Prostate gland (tissue), 2 donors: ENCODE measurements around the gene REST. TPM values are rescaled to one million over a fixed set of nuclear protein-coding genes. Genes with fewer than 3 reads are reported as not detected.

Experiments
- DNase-seq: peaks from one replicate; pipeline ENCODE4 v3.0.0-alpha.2; 2019; ENCODE audit warnings: low spot score
- H3K27ac ChIP-seq, 2 donors: fragments of 200-600 bp; sonication (generic); 2 replicates each; pipeline ENCODE4 v1.5.1; 2017 to 2019
- H3K27me3 ChIP-seq: fragments of 200-600 bp; sonication (generic); replicated peaks from 2 replicates; pipeline ENCODE4 v1.5.1; 2019; ENCODE audit not compliant: insufficient read depth
- H3K36me3 ChIP-seq, 2 donors: fragments of 200-600 bp; sonication (generic); 1 replicate in 1 of 2; 2 replicates in 1 of 2; pipeline versions ENCODE4 v1.5.1 to v1.8.1; 2017 to 2019
- H3K4me1 ChIP-seq: fragments of 200-600 bp; sonication (generic); replicated peaks from 2 replicates; pipeline ENCODE4 v1.5.1; 2019
- H3K4me3 ChIP-seq, 2 donors: fragments of 200-600 bp; sonication (generic); 2 replicates each; pipeline ENCODE4 v1.5.1; 2017 to 2019
- H3K9me3 ChIP-seq: fragments of 200-600 bp; sonication (generic); 2 replicates; pipeline ENCODE4 v1.5.1; 2017
- CTCF ChIP-seq, 4 experiments: fragments of 200-600 bp in 2 of 4; fragments of 450-650 bp in 2 of 4; sonication (generic) in 2 of 4; IDR thresholded peaks; 1 replicate in 3 of 4; 2 replicates in 1 of 4; pipeline ENCODE4 v1.5.1; 2016 to 2019; ENCODE audit warnings: antibody characterized with exemption in 4 of 4, mild to moderate bottlenecking in 2 of 4, moderate library complexity in 2 of 4
- POLR2A ChIP-seq: fragments of 450-650 bp; IDR thresholded peaks from one replicate; pipeline ENCODE4 v1.6.1; 2016; ENCODE audit warnings: antibody characterized with exemption, mild to moderate bottlenecking
- POLR2AphosphoS5 ChIP-seq: sonication (generic); formaldehyde crosslinking; IDR thresholded peaks from one replicate; pipeline ENCODE4 v1.6.1; 2017; ENCODE audit warnings: antibody characterized with exemption
- WGBS: methylation state at CpG from one replicate; pipeline ENCODE4 v1.1.5; 2018; 5-methylcytosine and 5-hydroxymethylcytosine counted together
- intact Hi-C: fragments of 100-400 bp; cut with DNase I; formaldehyde crosslinking; loops from one replicate; pipeline ENCODE4 v1.14.2; 2022
- total RNA-seq, 2 donors: library from RNA; depleted of rRNA; stranded (reverse); fragments of >200 nt; gene quantifications; one replicate each; pipeline ENCODE4 v1.1.0, GENCODE V29; 2016

REST gene
- total RNA-seq, 2 donors from 2014 or later, result 38.0 to 50.8 TPM

DNA sequence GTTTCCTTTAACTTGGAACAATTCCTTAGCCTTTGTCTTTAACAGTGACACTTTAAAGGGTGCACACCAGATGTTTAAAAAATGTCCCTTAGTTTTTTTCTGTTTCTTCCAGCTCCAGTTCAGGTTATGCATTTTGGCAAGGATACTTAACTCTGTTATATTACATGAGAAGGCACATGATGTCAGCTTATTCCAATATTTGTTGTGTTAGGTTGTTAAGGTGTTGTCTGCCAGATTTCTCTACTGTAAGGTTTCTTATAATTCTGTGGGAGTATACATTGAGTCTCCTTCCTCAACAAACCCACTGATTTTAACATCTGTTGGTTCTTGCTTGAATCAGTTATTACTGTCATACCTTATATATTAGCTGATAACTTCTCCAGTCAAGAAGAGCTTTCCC is 33.3 kb downstream of the REST start:
- TF ChIP-seq CTCF (IDR thresholded peaks at IDR 0.05) (no peak), POLR2AphosphoS5 (no peak), POLR2A (no peak)

DNA sequence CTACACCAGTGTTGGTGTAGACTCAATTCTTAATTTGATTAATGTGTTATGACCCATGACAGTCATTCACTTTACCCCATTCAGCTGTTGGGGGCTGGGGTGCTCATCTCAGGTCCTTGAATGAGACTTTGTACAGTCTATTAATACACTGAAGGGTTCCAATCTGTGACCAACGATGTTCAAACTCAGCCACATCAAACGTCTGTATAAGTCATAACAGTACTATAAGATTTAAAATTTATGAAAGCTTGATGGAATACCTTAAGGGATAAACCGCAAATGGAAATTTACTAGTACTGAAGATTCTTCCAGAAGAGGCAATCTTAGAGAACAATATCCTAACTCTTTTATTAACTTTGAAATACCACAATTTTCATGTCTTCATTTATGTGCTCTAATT is 33.7 kb downstream of the REST start:
- 80% methylated on average over 3 of the region's 3 CpGs for WGBS

More for the DNA sequence above, 33.3 kb downstream of the REST start:
- H3K9me3 ChIP-seq, result no peaks in the 10 kb centered on the region
- H3K4me3 ChIP-seq, result no peak overlapping the region
- DNase-seq, result no peak
- H3K27ac ChIP-seq, result no peak overlapping the region
- H3K27me3 ChIP-seq, result no peaks in the 10 kb centered on the region
- intact Hi-C loops, result no loop called here
- H3K4me1 ChIP-seq, result no peaks in the 10 kb centered on the region
- H3K36me3 ChIP-seq, result no peaks in the 10 kb centered on the region

DNA sequence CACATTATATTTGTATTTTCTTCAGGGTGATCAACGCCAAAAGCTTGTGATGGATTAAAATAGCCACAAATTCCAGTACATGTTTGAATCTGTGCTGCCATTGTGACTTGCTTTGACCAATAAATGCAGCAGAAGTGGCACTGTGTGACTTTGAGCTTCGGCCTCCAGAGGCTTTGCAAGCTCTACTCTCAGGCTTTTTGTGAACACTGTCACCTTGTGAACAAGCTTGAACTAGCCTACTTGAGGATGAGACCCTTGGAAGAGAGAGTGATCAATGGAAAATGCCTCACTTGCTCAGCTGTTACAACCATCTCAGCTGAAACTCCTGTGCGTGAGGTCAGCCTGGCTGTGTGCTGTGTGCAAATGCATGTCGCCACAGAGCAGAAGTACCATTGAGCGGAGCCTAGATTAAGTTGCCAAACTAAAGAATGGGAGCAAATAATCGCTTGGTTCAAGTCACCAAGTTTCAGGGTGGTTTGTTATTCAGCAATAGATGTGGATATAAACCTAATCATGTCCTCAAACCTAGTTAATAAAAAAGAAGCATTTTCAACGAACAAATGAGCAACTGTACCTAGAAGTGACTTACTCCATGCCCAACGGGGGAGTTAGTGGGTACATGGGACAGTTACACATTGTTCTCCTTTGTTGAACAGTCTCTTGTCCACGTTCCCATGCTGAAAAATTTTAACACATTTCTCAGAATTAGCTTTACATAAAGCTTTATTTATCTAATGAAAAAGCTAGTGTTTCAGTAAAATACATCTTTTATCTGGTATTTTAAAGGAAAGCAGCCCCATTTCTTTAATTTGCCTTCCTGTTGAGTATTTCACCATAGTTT is 46.2 kb downstream of the REST start:
- TF ChIP-seq CTCF (IDR thresholded peaks at IDR 0.05), result no peak
- TF ChIP-seq POLR2AphosphoS5, result no peak
- TF ChIP-seq POLR2A, result no peak
- Histone ChIP-seq H3K4me1 (no peaks in the 10 kb centered on the region), H3K27ac (no peak overlapping the region), H3K36me3 (no peaks in the 10 kb centered on the region), H3K4me3 (no peak overlapping the region), H3K27me3 (no peaks in the 10 kb centered on the region), H3K9me3 (no peaks in the 10 kb centered on the region)
- WGBS, result 75% methylated on average over 9 of the region's 9 CpGs
- intact Hi-C loops, result no loop called here
- DNase-seq, result no peak

More for the DNA sequence above, 33.7 kb downstream of the REST start:
- H3K9me3 ChIP-seq, result no peaks in the 10 kb centered on the region
- H3K4me3 ChIP-seq, result no peak overlapping the region
- no peaks in the 10 kb centered on the region for H3K4me1 ChIP-seq
- intact Hi-C loops, result no loop called here
- H3K36me3 ChIP-seq, result no peaks in the 10 kb centered on the region
- no peak for DNase-seq
- TF ChIP-seq POLR2AphosphoS5 (no peak), CTCF (IDR thresholded peaks at IDR 0.05) (no peak), POLR2A (no peak)
- H3K27ac ChIP-seq, result no peak overlapping the region
- H3K27me3 ChIP-seq, result no peaks in the 10 kb centered on the region

- WGBS, result 8% methylated on average over 7 of the region's 7 CpGs
- intact Hi-C loops, result no loop called here
- no peak for TF ChIP-seq POLR2A
- no peak for TF ChIP-seq CTCF (IDR thresholded peaks at IDR 0.05)
- peak; percentile 74 for TF ChIP-seq POLR2AphosphoS5
- DNase-seq, result peak; percentile 72
- H3K4me1 ChIP-seq, result no peaks in the 10 kb centered on the region
- H3K9me3 ChIP-seq, result no peaks in the 10 kb centered on the region
- H3K36me3 ChIP-seq, result no peaks in the 10 kb centered on the region
- no peaks in the 10 kb centered on the region for H3K27me3 ChIP-seq
- H3K27ac ChIP-seq, result peak overlapping the region in 1 of 2 donors; percentile 56
- H3K4me3 ChIP-seq, result no peak overlapping the region
Measured at GRCh38 chr4:56958111-56958517, 50.4 kb downstream of the REST start.

GRCh38 chr4:56959100-56959499 is 51.4 kb downstream of the REST start:
- H3K4me1 ChIP-seq, result no peaks in the 10 kb centered on the region
- H3K4me3 ChIP-seq, result no peak overlapping the region
- no peaks in the 10 kb centered on the region for H3K9me3 ChIP-seq
- H3K27ac ChIP-seq, result no peak overlapping the region
- no peak for TF ChIP-seq POLR2A
- no peak for TF ChIP-seq POLR2AphosphoS5
- TF ChIP-seq CTCF (IDR thresholded peaks at IDR 0.05), result no peak
- no peaks in the 10 kb centered on the region for H3K36me3 ChIP-seq
- no peak for DNase-seq
- no peaks in the 10 kb centered on the region for H3K27me3 ChIP-seq
- intact Hi-C loops, result no loop called here
- 14% methylated on average over 1 of the region's 1 CpG for WGBS
